Uterus (tissue), 2 donors: Measurements from ENCODE around the gene SCYGR1.

ENCODE experiments used
- POLR2A ChIP-seq, 2 donors: fragments of 450-650 bp; IDR thresholded peaks; one replicate each; pipeline ENCODE4 v1.6.1; 2016; ENCODE audit warnings: antibody characterized with exemption in 2 of 2, mild to moderate bottlenecking in 1 of 2, moderate library complexity in 1 of 2
- TF ChIP-seq, protein P1 (sequence below), 4 experiments: fragments of 200-600 bp in 2 of 4; fragments of 450-650 bp in 2 of 4; sonication (generic) in 2 of 4; IDR thresholded peaks; one replicate each; pipeline ENCODE4 v1.5.1; 2016 to 2019; ENCODE audit warnings: antibody characterized with exemption in 4 of 4, mild to moderate bottlenecking in 2 of 4, moderate library complexity in 1 of 4

DNA sequence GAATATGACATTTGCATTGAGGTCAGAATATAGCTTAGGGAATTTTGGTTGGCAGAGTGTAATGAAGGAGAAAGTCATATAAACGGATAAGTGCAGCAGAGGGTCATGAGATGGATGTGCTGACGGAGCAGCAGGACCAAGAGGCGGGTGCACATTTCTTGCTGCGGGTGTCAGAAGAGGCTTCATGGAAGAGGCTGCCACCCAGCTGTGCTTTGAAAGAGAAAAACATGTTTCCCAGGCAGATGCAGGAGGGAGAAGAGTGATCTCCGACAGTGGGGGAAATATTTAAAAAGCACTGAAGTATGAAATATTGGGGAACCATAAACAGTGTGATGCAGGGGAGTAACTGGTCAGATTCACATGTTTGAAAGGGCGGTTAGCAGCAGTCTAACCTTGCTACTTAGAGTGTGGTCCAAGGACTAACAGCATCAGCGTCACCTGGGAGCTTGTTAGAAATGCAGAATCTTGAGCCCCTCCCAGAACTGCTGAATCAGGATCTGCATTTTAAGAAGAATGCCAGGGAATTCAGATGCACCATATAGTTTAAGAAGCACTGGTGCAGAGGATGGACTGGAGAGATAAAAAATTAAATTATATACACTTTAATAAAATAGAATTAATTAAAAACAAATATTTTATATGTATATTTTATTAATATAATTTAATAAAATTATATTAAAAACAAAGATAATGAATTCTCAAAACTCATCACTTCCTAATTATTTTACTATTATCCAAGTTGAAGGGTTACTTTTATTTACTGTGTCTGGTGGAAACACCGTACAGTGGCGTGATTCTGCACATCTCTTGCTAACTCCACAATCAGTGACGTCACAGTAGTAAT, 36.1 kb upstream of the SCYGR1 start:
- no peak for TF ChIP-seq POLR2A (IDR thresholded peaks at IDR 0.05)
- TF ChIP-seq, protein P1, sequence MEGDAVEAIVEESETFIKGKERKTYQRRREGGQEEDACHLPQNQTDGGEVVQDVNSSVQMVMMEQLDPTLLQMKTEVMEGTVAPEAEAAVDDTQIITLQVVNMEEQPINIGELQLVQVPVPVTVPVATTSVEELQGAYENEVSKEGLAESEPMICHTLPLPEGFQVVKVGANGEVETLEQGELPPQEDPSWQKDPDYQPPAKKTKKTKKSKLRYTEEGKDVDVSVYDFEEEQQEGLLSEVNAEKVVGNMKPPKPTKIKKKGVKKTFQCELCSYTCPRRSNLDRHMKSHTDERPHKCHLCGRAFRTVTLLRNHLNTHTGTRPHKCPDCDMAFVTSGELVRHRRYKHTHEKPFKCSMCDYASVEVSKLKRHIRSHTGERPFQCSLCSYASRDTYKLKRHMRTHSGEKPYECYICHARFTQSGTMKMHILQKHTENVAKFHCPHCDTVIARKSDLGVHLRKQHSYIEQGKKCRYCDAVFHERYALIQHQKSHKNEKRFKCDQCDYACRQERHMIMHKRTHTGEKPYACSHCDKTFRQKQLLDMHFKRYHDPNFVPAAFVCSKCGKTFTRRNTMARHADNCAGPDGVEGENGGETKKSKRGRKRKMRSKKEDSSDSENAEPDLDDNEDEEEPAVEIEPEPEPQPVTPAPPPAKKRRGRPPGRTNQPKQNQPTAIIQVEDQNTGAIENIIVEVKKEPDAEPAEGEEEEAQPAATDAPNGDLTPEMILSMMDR (IDR thresholded peaks at IDR 0.05): no peak
